Activated naive CD4-positive, alpha-beta T cell (primary cell): ENCODE data around the gene SIGLEC8.
"Not testable (repeated sequence)": the region's sequence is repeated elsewhere in the genome, so short reads cannot be mapped to it uniquely, and the experiment has no call there.

Experiments
- DNase-seq, 4 experiments: peaks; one replicate each; lab custom pipeline; 2025; lab: John Stamatoyannopoulos, UW

SIGLEC8 gene

GRCh38 chr19:51473009-51473707 is 14.9 kb upstream of the SIGLEC8 start:
- peak; percentile 63 to 77 (median 74) for DNase-seq

GRCh38 chr19:51472607-51473006 is 14.4 kb upstream of the SIGLEC8 start:
- DNase-seq = no peak

GRCh38 chr19:51471527-51471926 is 13.3 kb upstream of the SIGLEC8 start:
- no peak for DNase-seq

GRCh38 chr19:51470966-51471365 is 12.7 kb upstream of the SIGLEC8 start:
- no peak for DNase-seq

DNA sequence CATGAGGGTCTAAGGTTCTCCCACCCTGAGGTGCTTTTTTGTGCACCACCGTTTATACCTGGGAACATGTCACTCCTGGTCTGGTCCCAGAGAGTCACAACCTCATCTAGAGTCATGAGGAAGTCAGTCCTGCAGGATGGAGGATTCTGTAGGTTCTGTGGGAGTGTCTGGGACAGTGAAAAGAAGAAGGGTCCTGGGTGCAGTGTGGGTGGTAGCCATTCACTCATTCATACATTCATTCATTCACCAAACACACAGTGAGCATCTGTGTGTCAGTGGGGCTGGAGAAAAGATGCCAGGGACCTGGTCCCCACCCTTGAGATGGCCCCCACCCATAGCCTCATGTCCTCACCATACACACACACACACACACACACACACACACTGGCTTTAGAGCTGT is 11.4 kb upstream of the SIGLEC8 start:
- no peak for DNase-seq

DNA sequence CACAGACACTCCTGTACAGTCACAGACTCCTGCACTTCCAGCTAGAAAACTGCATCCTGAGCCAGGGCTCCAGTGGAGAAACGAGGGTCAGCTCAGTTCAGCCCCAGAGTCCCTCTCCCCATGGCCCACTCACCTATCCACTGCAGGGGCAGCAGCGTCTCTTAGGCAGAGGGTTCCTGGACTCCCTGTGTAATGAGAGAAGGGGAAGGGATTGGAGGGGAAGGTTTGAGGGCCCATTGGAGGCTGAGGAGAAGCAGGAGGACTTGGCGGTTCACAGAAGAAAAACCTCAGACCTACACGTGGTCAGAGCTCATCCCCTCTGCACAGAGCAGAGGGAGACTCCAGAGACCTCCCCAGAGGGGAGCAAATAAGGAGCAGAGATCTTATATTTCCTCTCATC is 10.9 kb upstream of the SIGLEC8 start:
- no peak for DNase-seq

DNA sequence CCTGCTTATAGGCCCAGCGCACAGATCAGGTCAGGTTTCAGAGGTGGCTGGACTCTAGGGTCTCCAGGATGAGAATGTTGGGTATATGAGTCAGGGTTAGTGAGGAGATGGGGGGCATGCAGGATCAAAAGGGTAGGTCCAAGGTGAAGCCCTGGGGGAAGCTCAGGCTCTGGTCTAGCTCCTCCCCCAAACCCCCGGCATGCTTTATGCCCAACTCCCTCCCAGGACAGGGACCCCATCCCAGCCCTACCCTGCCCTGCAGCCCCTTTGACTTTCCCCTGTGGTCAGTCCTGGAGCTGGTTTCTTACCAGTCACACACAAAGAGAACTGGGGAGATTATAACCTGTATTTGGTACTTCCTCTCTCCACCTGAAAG is 10.3 kb upstream of the SIGLEC8 start:
- no peak for DNase-seq

- no peak for DNase-seq
Measured at GRCh38 chr19:51467864-51468544, 9.8 kb upstream of the SIGLEC8 start.

DNA sequence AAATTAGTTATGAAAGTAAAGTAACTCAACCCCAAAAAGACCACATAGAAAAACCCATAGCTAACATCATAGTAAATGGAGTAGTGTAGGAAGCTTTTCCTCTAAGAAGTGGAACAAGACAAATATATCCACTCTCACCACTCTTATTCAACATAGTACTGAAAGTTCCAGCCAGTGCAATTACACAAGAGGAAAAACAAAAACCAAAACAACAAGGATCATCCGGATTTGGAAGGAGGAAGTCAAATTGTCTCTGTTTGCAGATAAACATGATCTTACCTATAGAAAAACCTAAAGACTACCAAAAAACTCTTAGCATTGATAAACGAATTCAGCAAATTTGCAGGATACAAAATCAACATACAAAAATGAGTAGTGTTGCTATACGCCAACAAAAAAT is 8.5 kb upstream of the SIGLEC8 start:
- no peak for DNase-seq

DNA sequence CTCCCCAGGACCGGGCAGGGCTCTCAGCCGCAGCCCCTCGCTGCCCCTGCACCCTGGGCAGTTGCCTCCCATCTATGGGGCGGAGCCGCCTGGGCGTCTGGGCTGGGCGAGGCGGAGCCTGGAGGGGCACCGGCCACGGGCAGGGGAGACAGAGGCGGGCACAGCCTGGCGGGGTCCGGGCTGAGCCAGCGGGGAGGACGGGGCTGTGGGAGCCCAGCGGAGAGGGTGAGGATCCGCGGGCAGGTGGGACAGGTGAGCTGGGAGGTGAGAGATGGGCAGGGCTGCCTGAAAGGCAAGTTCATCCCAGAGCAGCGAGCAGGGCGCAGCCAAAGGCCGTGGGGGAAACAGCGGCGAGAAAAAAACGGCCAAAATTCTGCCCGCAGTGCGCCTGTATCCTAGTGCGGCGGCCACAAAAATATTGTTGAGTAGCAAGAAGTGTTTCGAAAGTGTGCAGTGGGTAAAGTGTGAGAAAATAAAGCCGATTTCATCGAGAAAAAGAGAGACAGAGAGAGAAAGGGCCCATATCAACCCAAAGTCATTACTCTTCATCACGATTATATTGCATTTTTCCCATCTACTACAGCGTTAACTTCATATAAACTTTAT is 5.8 kb upstream of the SIGLEC8 start:
- not testable (repeated sequence) for DNase-seq

DNA sequence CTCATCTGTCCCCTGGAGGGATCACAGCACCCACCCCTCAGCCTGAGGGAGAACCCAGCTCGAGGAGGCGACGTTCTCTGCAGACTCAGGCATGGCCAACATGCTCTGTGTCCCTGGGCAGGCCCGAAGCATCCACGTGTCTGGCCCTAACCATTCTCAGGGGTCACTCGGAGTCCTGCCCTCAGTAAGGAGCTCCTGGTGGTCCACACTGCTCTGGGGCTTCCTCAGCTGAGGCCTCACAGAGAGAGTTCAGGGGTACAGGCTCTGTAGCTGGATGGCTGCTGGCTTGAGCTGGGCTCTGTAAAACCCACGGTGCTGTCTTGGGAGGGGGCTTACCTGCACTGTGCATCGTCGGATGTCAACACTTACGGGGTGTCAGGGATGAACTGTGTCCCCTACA is 4.4 kb upstream of the SIGLEC8 start:
- DNase-seq = no peak

GRCh38 chr19:51462276-51462675 is 4.0 kb upstream of the SIGLEC8 start:
- no peak for DNase-seq

GRCh38 chr19:51461723-51462161 is 3.5 kb upstream of the SIGLEC8 start:
- no peak for DNase-seq

- no peak for DNase-seq
Measured at GRCh38 chr19:51460164-51460992, 2.1 kb upstream of the SIGLEC8 start.

GRCh38 chr19:51458899-51459505 is 748 bp upstream of the SIGLEC8 start:
- no peak for DNase-seq

- DNase-seq = no peak
Measured at GRCh38 chr19:51457351-51458013, 772 bp downstream of the SIGLEC8 start.

DNA sequence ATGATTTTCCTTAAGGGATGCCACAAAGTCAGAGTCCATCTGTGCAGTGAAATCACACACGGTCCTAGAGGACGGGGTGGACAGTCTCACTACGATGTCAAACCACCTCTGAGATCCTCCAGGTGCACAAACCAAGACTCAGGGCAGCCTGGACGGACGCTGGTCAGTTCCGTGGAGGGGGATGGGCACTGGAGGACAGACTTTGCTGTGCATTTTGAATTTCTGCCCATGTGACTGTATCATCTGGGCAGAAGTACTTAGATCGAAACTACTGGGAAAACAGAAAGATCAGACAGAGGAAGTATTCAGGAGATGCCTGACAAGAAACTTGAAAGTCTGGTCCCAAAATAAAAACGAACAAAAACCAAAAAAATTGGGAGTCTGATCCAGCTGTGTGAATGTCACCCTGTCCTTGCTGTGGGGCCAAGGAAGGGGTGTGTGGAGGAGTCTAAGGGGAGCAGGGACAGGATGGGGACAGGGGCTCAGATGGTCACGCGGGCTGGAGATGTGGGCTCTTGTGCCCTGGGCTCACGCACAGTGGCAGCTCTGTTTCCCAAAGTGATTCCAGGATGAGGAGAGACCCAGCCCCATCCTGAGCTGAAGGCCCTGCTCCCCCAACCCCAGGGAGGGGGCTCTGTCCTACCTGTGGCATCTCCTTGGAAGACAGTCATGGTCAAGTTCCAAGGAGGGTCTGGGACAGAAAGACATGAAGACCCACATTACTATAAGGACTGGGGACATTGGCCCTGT is 1.5 kb downstream of the SIGLEC8 start:
- DNase-seq = no peak

DNA sequence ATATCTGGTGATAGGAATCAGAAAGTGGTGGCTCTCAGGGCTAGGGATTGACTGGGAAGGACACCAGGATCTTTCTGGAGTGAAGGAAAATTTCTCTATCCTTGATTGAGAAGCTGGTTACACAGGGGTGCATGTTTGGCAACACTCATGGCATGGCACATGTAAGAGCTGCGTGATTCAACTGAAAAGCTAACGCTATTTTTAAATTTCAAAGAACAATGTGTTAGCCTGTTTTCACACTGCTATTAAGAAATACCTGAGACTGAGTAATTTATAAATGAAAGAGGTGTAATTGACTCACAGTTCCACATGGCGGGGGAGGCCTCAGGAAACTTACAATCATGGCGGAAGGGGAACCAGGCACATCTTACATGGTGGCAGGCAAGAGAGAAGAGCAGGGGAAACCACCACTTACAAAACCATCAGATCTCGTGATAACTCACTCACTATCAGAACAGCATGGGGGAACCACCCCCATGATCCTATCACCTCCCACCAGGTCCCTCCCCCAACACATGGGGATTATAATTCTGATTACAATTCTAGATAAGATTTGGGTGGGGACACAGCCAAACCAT is 7.4 kb downstream of the SIGLEC8 start:
- DNase-seq = no peak

DNA sequence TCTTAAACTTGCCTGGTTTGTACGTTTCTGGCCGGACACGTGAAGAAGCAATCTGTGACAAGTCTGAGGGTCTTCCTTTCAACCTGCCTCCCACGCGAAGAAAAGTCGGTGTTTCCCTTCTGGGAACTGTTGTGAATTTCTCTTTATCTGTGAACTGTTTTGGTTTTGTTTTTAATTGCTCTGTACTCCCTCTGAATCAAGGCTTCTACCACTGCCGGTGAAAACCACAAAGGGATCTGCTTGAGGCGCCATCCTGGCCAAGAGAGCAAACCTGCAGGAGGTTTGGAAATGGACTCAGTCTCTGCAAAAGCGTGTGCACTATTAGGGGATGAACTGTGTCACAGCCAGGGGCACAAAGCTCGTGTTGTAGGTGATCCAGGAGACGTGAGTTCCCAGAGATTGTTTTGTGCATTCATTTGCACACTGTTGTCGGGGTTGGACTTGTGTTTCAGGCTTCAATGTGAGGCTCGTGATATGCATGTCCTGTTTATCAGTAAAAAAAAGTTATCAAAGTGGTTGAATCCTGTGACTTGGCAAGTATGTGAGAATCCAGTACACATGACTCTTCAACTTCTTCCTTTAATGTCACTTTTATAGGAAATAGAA is 9.7 kb downstream of the SIGLEC8 start:
- DNase-seq = no peak

GRCh38 chr19:51448011-51448410 is 10.2 kb downstream of the SIGLEC8 start:
- DNase-seq = no peak
